ENCODE data around the gene CA4.

The CA4 gene

DNA sequence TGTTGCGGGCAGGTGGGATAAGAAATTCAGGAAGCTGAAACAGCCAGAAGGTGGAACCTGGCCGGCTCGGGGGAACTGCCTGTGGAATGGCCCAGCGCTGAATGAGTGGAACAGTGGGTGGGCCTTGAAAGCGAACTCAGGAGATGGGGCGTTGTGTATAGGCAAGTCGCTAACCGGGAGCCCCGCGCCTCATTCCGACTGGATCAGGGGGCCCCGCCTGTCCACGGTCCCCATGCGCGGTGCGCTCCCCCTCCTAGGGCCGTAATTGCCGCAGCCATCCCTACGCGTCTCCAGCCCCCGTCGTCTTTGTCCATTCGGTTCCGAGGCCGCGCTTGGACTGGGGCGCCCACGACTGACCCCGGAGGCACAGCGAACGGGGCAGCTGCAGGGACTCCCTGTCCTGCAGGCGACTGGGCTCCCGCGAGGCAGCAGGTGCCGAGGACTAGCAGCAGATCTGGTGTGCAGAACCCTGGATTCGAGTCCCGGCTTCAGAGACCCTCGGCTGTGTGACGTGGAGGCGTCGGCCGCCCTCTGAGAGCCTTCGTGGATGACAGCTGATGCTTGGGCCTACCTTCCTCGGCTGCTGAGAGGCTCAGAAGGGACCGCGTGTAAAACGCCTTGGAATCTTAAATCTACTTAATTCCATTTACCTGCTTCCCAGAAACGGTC lies 10.9 kb upstream of the CA4 start:
- no peak for TF ChIP-seq CTCF (conservative IDR thresholded peaks at IDR 0.05)
- no peak overlapping the region for H3K27ac ChIP-seq

DNA sequence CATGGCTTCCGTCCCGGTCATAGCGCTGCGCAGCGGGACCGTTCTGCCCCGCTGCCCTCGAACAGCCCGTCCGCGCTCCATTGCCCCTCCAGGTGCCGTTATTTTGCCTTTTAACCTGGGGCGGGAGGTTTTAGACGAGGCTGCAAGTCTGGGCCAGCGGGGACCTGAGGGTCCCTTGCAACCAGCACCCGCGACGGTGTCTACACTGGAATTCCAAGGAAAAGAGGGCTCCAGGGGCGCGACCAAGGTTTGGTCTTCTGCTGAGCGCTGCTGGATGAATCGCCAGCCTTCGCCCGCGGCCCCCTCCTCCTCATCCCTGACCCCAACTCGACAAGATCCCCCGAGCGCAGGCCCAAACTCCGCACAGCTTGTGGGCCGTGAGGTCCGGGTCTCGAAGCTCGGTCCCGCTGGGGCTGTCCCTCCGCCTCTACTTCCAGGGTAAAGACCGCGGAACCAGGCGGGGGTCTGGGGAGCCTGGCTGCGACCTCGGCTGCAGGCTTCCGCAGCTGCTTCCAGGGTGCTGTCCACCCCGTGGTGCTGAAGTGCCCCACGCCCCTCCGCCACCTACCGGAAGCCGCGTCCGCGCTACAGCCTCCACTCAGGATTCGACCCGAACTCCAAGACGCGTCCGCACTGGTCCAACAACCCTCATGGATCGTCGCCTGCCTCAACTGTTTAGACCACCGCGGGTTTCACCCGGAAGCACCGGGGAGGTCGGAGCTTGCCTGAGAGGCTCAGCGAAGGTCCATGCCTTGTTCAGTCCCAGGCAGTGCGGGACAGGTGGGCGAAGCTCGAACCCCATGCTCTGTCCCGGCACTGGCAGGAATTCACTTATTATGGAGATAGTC lies 10.1 kb upstream of the CA4 start:
- TF ChIP-seq CTCF (conservative IDR thresholded peaks at IDR 0.05): no peak
- no peak overlapping the region for H3K27ac ChIP-seq

DNA sequence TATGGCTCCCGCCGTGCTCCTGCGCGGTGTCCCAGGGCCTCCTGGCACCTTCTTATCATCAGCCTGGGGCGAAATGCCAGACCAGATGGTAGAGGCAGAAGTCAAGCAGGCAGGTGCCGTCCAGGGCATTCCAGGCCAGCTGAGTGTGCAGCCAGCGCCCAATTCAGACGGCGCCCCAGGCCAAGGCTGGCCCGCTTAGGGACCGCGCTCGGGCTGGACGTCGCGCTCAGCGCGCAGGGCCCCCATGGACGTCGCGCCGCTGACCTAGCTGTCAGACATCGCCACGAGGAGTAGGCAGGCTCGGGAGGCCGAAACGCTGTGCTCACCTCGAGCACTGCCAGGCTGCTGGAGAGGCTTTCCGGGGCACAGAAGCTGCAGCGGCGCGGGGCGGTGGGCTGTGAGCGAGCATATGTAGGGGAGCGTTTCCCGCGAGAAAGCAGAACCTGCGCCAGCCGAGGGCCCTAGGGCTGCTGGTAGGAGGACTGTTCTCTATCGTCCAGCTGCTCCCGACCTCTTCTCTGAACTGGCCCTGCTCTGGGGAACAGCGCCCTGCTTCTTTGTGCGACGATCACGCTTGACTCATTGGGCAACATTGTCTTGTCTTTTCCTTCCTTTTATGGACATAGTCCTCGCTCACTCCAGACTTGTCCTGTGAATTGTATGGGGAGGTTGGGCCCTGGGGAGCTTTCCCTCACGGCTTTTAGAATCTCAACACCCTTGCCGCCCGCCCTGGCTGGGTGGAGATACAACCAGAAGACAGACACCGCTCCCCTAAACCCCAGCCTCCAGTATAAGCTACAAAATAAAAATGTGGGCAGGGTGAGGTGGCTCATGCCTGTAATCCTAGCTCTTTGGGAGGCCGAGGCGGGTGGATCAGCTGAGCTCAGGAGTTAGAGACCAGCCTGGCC lies 8.4 kb upstream of the CA4 start:
- no peak for TF ChIP-seq CTCF (conservative IDR thresholded peaks at IDR 0.05)
- H3K27ac ChIP-seq: no peak overlapping the region

DNA sequence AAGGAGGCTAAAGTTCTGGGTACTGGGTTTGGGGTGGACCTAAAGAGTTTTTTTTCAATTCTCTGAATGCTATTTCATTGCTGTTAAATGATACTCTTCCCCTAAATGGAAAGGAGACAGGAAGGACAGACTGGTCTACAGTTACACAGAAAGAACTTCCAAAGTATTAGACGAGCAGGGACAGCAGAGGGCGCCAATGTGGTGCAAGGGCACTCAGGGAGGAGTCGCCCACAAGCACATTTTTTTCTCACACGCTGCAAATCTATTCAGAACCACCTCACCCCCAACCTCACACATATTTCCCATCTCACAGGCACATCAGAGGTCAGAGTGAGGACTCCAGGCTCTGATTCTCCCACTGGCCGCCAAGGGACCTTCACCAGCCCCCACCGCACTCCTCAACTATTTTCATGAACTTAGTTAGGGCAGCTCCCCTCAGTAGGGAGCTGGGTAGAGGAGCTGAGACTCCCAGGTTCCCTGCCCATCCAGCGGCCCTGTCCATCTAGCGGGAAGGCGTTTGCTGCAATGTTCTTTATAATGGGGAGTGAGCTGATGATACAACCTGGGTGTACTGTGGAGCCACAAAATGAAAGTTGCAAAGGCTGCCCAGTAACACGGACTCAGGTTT lies 6.8 kb upstream of the CA4 start:
- peak; percentile 90 for TF ChIP-seq CTCF (conservative IDR thresholded peaks at IDR 0.05)
- peak overlapping the region; percentile 46 for H3K27ac ChIP-seq

- no peak overlapping the region for H3K27ac ChIP-seq
- no peak for TF ChIP-seq CTCF (conservative IDR thresholded peaks at IDR 0.05)
Observed at GRCh38 chr17:60145006-60145935, 4.5 kb upstream of the CA4 start.

- no peak overlapping the region for H3K27ac ChIP-seq
- no peak for TF ChIP-seq CTCF (conservative IDR thresholded peaks at IDR 0.05)
Observed at GRCh38 chr17:60146206-60146605, 3.6 kb upstream of the CA4 start.
